Activated CD8-positive, alpha-beta T cell treated with anti-CD3 and anti-CD28 coated beads for 36 hours (primary cell): ENCODE data around the gene GABARAP. TPM values are rescaled to one million over a fixed set of nuclear protein-coding genes. Genes with fewer than 3 reads are reported as not detected.

Source experiments
- ATAC-seq: fragments of 200-7000 bp; cut with Tn5 transposase; one replicate; pipeline ENCODE4 v1.10.0; 2021; ENCODE audit warnings: mild to moderate bottlenecking, moderate library complexity
- CTCF ChIA-PET: fragments of 350-600 bp; sonication (Branson Sonifier 250); formaldehyde crosslinking; loops from one replicate; lab custom pipeline; 2021; ENCODE audit warnings: antibody characterized with exemption; lab: Charles Lee
- POLR2A ChIA-PET: fragments of 350-600 bp; sonication (Branson Sonifier 250); formaldehyde crosslinking; loops from one replicate; lab custom pipeline; 2021; ENCODE audit warnings: antibody characterized with exemption; lab: Charles Lee
- DNase-seq: peaks from one replicate; pipeline ENCODE4 v3.0.0-alpha.2; 2020
- H3K27ac Mint-ChIP-seq: one replicate; pipeline ENCODE4 v1.8.0; 2021; ENCODE audit warnings: mild to moderate bottlenecking, mixed read lengths
- H3K27me3 Mint-ChIP-seq: one replicate; pipeline ENCODE4 v1.8.0; 2021; ENCODE audit warnings: mixed read lengths
- H3K36me3 Mint-ChIP-seq: one replicate; pipeline ENCODE4 v1.8.0; 2021; ENCODE audit warnings: low read depth, mixed read lengths
- H3K4me1 Mint-ChIP-seq: one replicate; pipeline ENCODE4 v1.8.0; 2021; ENCODE audit warnings: low read depth, mixed read lengths
- H3K4me3 Mint-ChIP-seq: one replicate; pipeline ENCODE4 v1.8.0; 2021; ENCODE audit warnings: mild to moderate bottlenecking, moderate library complexity, mixed read lengths
- H3K9me3 Mint-ChIP-seq: one replicate; pipeline ENCODE4 v1.8.0; 2021; ENCODE audit warnings: mixed read lengths
- intact Hi-C: fragments of 100-400 bp; cut with micrococcal nuclease; formaldehyde crosslinking; loops from one replicate; pipeline ENCODE4 v1.10.0; 2022
- total RNA-seq, 2 experiments: library from RNA; stranded (reverse); gene quantifications; one replicate each; pipeline ENCODE4 v1.2.3, GENCODE V29; 2021
- TF ChIP-seq, protein P1 (sequence below): fragments of 200-600 bp; IDR thresholded peaks from one replicate; pipeline ENCODE4 v1.8.0; 2022; ENCODE audit warnings: antibody characterized with exemption, mild to moderate bottlenecking

Gene GABARAP
- total RNA-seq, 2 experiments from 2014 or later: 104 to 118 TPM

DNA sequence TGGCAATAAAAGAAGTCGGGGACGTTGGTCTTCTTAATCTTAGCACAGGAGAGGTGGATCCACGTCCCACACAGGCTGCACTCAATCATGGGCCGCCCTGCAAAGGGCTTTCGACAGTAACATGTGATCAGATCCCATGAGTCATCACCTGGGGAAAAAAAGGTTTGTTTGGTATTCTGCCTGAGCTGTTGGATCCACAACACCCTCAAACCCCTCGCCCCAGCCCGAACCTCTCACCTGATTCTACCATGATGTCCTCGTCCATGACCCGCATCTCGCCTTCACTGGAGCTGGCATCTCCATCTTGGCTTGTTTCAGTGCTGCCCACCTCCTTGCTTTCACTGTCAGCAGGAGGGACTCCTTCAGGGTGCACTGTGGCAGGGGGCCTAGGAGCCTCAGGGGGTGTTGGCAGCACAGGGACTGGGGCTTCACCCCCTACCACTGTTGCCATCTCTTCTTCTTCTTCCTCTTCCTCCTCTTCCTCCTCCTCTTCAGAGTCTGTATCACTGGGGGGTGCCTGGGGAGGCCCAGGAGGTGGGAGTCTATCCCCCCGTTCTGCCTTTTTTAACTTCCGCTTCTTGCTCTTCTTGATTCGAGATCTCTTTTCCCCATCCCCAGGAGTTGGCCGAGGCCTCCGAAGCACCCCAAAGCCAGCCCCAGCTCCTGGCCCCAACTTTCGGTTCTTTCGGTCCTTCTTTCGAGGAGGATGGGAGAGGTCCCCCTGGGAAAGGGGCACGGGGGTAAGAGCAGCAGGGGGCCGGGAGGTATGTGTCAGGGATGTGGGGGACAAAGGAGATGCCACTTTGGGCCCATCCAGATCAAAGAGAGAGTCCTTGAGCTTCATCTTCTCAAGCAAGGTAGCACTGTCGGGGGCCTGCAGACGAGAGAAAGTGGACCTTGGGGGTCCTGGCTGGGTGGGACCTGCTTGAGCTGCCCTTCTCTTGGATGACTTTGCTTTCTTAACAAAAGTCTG lies 6.3 kb downstream of the GABARAP start:
- ATAC-seq (no peak), DNase-seq (no peak)
- TF ChIP-seq, protein P1, sequence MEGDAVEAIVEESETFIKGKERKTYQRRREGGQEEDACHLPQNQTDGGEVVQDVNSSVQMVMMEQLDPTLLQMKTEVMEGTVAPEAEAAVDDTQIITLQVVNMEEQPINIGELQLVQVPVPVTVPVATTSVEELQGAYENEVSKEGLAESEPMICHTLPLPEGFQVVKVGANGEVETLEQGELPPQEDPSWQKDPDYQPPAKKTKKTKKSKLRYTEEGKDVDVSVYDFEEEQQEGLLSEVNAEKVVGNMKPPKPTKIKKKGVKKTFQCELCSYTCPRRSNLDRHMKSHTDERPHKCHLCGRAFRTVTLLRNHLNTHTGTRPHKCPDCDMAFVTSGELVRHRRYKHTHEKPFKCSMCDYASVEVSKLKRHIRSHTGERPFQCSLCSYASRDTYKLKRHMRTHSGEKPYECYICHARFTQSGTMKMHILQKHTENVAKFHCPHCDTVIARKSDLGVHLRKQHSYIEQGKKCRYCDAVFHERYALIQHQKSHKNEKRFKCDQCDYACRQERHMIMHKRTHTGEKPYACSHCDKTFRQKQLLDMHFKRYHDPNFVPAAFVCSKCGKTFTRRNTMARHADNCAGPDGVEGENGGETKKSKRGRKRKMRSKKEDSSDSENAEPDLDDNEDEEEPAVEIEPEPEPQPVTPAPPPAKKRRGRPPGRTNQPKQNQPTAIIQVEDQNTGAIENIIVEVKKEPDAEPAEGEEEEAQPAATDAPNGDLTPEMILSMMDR: no peak
- Mint-ChIP-seq H3K27me3 (peaks cover 2% of the 10 kb centered on the region), H3K9me3 (no peaks in the 10 kb centered on the region), H3K36me3 (peaks cover 37% of the 10 kb centered on the region), H3K4me1 (peaks cover 55% of the 10 kb centered on the region), H3K4me3 (peak overlapping the region; percentile 99), H3K27ac (peak overlapping the region; percentile 53)
- ChIA-PET CTCF (interaction anchor here (0.8 to 7.2 kb wide), 4 partner anchors 16 to 114 kb away, joined by 3 to 41 read pairs (median 12); partner anchors contain the start of genes ACADVL and DLG4), POLR2A (interaction anchor here (1.1 to 15.6 kb wide), 4 partner anchors 14 to 16 kb away, joined by 3 to 261 read pairs (median 36); partner anchors contain the start of genes ACADVL, CTDNEP1, DLG4 and ELP5)
- intact Hi-C loops: no loop called here

DNA sequence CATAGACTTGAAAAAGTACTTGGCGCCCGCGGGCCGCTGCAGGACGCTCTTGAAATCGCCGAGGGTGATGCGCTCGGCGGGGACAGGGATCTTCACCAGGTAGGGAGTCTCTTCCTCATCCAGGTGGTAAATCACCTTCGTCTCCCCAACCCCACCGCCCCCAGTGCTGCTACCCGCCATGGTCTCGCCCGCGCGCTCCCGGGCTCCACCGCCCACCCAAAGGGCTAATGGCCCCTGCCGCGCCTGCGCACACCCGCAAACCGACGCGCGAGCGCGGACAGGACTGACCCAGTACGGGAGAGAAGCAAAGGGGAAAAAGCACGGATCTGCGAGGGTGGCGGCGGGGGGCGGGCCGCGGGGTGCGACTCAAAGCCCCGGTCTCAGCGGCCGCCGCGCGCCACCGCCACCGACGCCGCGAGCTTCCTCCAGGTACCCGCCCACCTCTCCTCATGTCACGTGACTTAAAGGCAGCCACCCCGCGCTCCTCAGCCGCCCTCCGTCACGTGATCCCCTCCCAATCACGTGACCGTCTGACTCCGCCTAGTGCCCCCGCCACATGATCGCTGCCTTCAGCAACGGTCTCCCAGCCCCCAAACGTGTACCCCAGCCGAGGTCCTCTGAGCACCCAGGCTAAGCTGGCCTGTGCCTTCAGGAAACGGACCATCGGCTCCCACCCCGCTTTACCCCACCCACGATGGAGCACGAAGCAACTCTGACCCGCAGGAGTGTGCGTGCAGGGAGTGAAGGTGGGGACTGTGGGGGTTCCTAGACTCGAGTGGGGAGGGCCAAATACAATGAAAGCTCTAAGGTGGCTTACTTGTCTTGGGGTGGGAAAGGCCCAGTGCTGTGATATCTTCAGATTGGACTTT lies 7.9 kb downstream of the GABARAP start, which contains the start of gene DVL2:
DVL2 (minus strand) TSS at position 435 of the 869 bp plus-strand sequence; CDS start at position 180, 255 bp downstream.
- H3K9me3 Mint-ChIP-seq: no peaks in the 10 kb centered on the region
- peaks cover 43% of the 10 kb centered on the region for H3K36me3 Mint-ChIP-seq
- TF ChIP-seq, protein P1: no peak
- H3K4me1 Mint-ChIP-seq: peaks cover 44% of the 10 kb centered on the region
- DNase-seq (peak; percentile 98), ATAC-seq (peak; percentile 48)
- peak within 1 kb of the TSS; percentile 96 for H3K27ac Mint-ChIP-seq
- peaks cover 2% of the 10 kb centered on the region for H3K27me3 Mint-ChIP-seq
- intact Hi-C loops: no loop called here
- POLR2A ChIA-PET: interaction anchor here (0.8 to 15.6 kb wide), 9 partner anchors 9 to 252 kb away, joined by 3 to 261 read pairs (median 4); partner anchors contain the start of genes ACADVL, DLG4 and GABARAP
- H3K4me3 Mint-ChIP-seq: peak within 1 kb of the TSS; percentile 99
- CTCF ChIA-PET: interaction anchor here (1.0 to 4.3 kb wide), 3 partner anchors 14 to 188 kb away, joined by 4 to 22 read pairs (median 5); partner anchors contain the start of genes ACADVL and DLG4

DNA sequence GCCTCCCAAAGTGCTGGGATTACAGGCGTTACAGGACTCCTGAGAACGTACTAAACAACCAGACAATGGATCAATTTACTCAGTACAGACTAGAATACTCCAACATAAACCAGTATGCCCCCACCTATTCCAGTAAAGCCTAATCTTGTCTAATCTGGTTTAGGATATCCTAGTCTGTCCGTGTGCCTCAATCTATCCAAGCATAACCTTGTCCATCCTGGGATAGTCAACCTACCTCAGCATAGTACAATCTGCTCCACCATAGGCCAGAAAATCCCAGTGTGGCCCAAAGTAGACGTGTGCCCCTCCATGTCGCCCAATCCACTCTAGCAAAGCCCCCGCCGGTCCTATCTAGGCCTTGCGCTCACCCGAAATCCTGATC lies 8.6 kb downstream of the GABARAP start:
- ATAC-seq (peak; percentile 15), DNase-seq (no peak)
- Mint-ChIP-seq H3K4me1 (peaks cover 46% of the 10 kb centered on the region), H3K27ac (peak overlapping the region; percentile 96), H3K27me3 (peaks cover 2% of the 10 kb centered on the region), H3K36me3 (peaks cover 49% of the 10 kb centered on the region), H3K9me3 (no peaks in the 10 kb centered on the region), H3K4me3 (peak overlapping the region; percentile 99)
- POLR2A ChIA-PET: interaction anchor here (1.0 to 15.6 kb wide), 7 partner anchors 8 to 104 kb away, joined by 3 to 261 read pairs (median 4); partner anchors contain the start of genes ACADVL, DLG4 and GABARAP
- intact Hi-C loops: no loop called here
- TF ChIP-seq, protein P1: no peak
- CTCF ChIA-PET: interaction anchor here (1.0 to 4.3 kb wide), 3 partner anchors 13 to 188 kb away, joined by 4 to 22 read pairs (median 5); partner anchors contain the start of genes ACADVL and DLG4

DNA sequence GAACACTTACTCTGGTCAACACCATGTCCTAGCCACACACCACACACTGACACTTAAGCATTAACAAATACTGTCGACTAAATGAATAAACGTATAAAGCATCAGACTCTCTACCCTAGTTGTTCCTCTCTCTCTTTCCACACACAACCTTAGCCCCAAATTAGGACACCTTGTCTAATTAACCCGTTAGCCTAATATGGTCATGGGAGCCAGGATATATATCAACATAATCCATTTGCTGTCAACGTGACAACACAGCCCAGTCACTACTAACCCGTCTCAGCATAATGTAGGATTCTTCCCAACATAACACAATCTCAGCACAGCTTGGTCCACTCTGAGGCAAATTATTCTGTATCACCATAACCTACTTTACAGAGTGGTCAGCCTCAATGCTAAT lies 10.1 kb downstream of the GABARAP start:
- Mint-ChIP-seq H3K27me3 (peaks cover 2% of the 10 kb centered on the region), H3K36me3 (peaks cover 59% of the 10 kb centered on the region), H3K27ac (peak overlapping the region; percentile 48), H3K9me3 (no peaks in the 10 kb centered on the region), H3K4me1 (peaks cover 51% of the 10 kb centered on the region), H3K4me3 (peak overlapping the region; percentile 99)
- intact Hi-C loops: no loop called here
- TF ChIP-seq, protein P1: no peak
- ATAC-seq (no peak), DNase-seq (no peak)
- ChIA-PET CTCF (interaction anchor here (4.3 kb wide), 1 partner anchor 12 kb away, joined by 22 read pairs; the partner anchor contains the start of genes ACADVL and DLG4), POLR2A (interaction anchor here (15.6 kb wide), 1 partner anchor 13 kb away, joined by 261 read pairs; the partner anchor contains the start of genes ACADVL and DLG4)
